GM12878 (cell line): Measurements from ENCODE around the gene TEX54. TPM values are rescaled to one million over a fixed set of nuclear protein-coding genes. Genes with fewer than 3 reads are reported as not detected.

Experiments
- ATAC-seq: fragments of 200-7000 bp; cut with Tn5 transposase; 3 replicates; pipeline ENCODE4 v1.9.1; 2020; ENCODE audit warnings: mild to moderate bottlenecking, moderate library complexity
- BruUV-seq: library from RNA; stranded (reverse); fragments of 400-500 nt; replicated peaks from 2 replicates; lab custom pipeline; 2021; lab: Mats Ljungman, UMichigan
- CTCF ChIA-PET: fragments of 300-600 bp; sonication (Branson Sonifier 250); formaldehyde crosslinking; extraction: SDS; loops from one replicate; lab custom pipeline; 2021; ENCODE audit warnings: inconsistent platforms; lab: Yijun Ruan, JAX
- POLR2A ChIA-PET: fragments of 350-600 bp; formaldehyde crosslinking; extraction: SDS; loops from one replicate; lab custom pipeline; 2021; ENCODE audit warnings: inconsistent platforms; lab: Charles Lee
- RAD21 ChIA-PET: fragments of 300-600 bp; sonication (Branson Sonifier 250); formaldehyde crosslinking; loops from one replicate; lab custom pipeline; 2023; ENCODE audit warnings: antibody characterized with exemption; ENCODE audit not compliant: unreplicated experiment; lab: Charles Lee
- SMC1A ChIA-PET: fragments of 300-600 bp; sonication (Branson Sonifier 250); formaldehyde crosslinking; loops from one replicate; lab custom pipeline; 2023; ENCODE audit not compliant: unreplicated experiment, uncharacterized antibody; lab: Charles Lee
- DNase-seq: peaks from one replicate; pipeline ENCODE4 v3.0.0-alpha.2; 2011; ENCODE audit warnings: low read depth, low spot score
- FAIRE-seq: peaks from 3 replicates; lab custom pipeline; 2011; peaks lifted over from hg19 to GRCh38; lab: Jason Lieb, UNC
- H2AFZ ChIP-seq: 2 replicates; pipeline ENCODE4 v1.6.0; 2011; ENCODE audit warnings: low read depth, low read length, control low read depth; ENCODE audit not compliant: control insufficient read depth
- H3K27ac ChIP-seq: 2 replicates; pipeline ENCODE4 v1.5.1; 2011; ENCODE audit warnings: control low read depth; ENCODE audit not compliant: control insufficient read depth, insufficient read depth
- H3K27me3 ChIP-seq, 2 experiments: replicated peaks in 1 of 2; 2 replicates each; pipeline versions ENCODE4 v1.6.0 to v1.6.1; 2011; ENCODE audit warnings: low read length in 1 of 2; ENCODE audit not compliant: control insufficient read depth in 2 of 2, insufficient read depth in 2 of 2
- H3K36me3 ChIP-seq, 2 experiments: 2 replicates each; pipeline ENCODE4 v1.5.1; 2011; ENCODE audit warnings: low read length in 1 of 2; ENCODE audit not compliant: control insufficient read depth in 2 of 2, insufficient read depth in 2 of 2
- H3K4me1 ChIP-seq: 2 replicates; pipeline ENCODE4 v1.6.1; 2011; ENCODE audit warnings: mild to moderate bottlenecking, low read length, moderate library complexity, mixed read lengths; ENCODE audit not compliant: control insufficient read depth, insufficient read depth
- H3K4me2 ChIP-seq: 2 replicates; pipeline ENCODE4 v1.6.0; 2011; ENCODE audit warnings: control low read depth; ENCODE audit not compliant: control insufficient read depth, insufficient read depth
- H3K4me3 ChIP-seq: fragments of 200-600 bp; sonication (generic); 2 replicates; pipeline ENCODE4 v1.5.1; 2016
- H3K79me2 ChIP-seq: 2 replicates; pipeline ENCODE4 v1.6.0; 2011; ENCODE audit warnings: low read length; ENCODE audit not compliant: control insufficient read depth, insufficient read depth
- H3K9ac ChIP-seq: 2 replicates; pipeline ENCODE4 v1.8.0; 2011; ENCODE audit warnings: low read length, control low read depth, mixed read lengths; ENCODE audit not compliant: control insufficient read depth, insufficient read depth
- H3K9me3 ChIP-seq: replicated peaks from 3 replicates; pipeline ENCODE4 v1.5.1; 2011; ENCODE audit warnings: mild to moderate bottlenecking, low read length; ENCODE audit not compliant: control insufficient read depth, insufficient read depth
- H4K20me1 ChIP-seq: 2 replicates; pipeline ENCODE4 v1.6.0; 2011; ENCODE audit not compliant: control insufficient read depth, insufficient read depth
- BCL3 ChIP-seq: IDR thresholded peaks from 2 replicates; pipeline ENCODE4 v1.6.1; 2011; ENCODE audit warnings: borderline replicate concordance, low read depth, mild to moderate bottlenecking, moderate library complexity, low read length; ENCODE audit not compliant: insufficient read depth, poor library complexity, severe bottlenecking
- CREB1 ChIP-seq: IDR thresholded peaks from 2 replicates; pipeline ENCODE4 v1.6.1; 2012; ENCODE audit warnings: low read depth, mild to moderate bottlenecking, inconsistent platforms
- FOS ChIP-seq: IDR thresholded peaks from 3 replicates; pipeline ENCODE4 v1.6.1; 2011; ENCODE audit warnings: borderline replicate concordance; ENCODE audit not compliant: insufficient read length; ENCODE audit errors: extremely low read depth
- MLLT1 ChIP-seq: fragments of 450-650 bp; IDR thresholded peaks from 2 replicates; pipeline ENCODE4 v1.6.1; 2016; ENCODE audit warnings: mild to moderate bottlenecking
- MTA2 ChIP-seq: fragments of 450-650 bp; IDR thresholded peaks from 2 replicates; pipeline ENCODE4 v1.6.1; 2016; ENCODE audit warnings: low read depth, mild to moderate bottlenecking, moderate library complexity
- POLR2AphosphoS2 ChIP-seq: IDR thresholded peaks from 2 replicates; pipeline ENCODE4 v1.6.1; 2011; ENCODE audit warnings: low read depth, mild to moderate bottlenecking, low read length, improper control_type of control experiment, moderate library complexity
- TCF3 ChIP-seq: IDR thresholded peaks from 2 replicates; pipeline ENCODE4 v1.6.1; 2012; ENCODE audit warnings: low read depth, mild to moderate bottlenecking, low read length, borderline replicate concordance; ENCODE audit not compliant: insufficient read depth
- WRNIP1 ChIP-seq: IDR thresholded peaks from 2 replicates; pipeline ENCODE4 v1.6.1; 2011; ENCODE audit warnings: low read depth, low read length, improper control_type of control experiment, borderline replicate concordance
- ZNF274 ChIP-seq: IDR thresholded peaks from one replicate; pipeline ENCODE4 v1.8.0; 2011; ENCODE audit not compliant: insufficient read length, insufficient read depth
- ZNF622 ChIP-seq: fragments of 450-650 bp; IDR thresholded peaks from 2 replicates; pipeline ENCODE4 v1.6.1; 2017; ENCODE audit warnings: mild to moderate bottlenecking, inconsistent platforms
- WGBS: methylation state at CpG from one replicate; pipeline ENCODE4 v1.1.6; 2016; ENCODE audit warnings: low lambda C conversion rate; ENCODE audit not compliant: insufficient replicate concordance, insufficient coverage; ENCODE audit errors: missing lambda C conversion rate; 5-methylcytosine and 5-hydroxymethylcytosine counted together
- in situ Hi-C: fragments of 300-500 bp; cut with MboI; formaldehyde crosslinking; loops from 9 replicates; pipeline ENCODE4 v1.14.3; 2018; ENCODE audit warnings: mixed read lengths
- intact Hi-C: fragments of 100-400 bp; cut with micrococcal nuclease; formaldehyde crosslinking; loops from one replicate; pipeline ENCODE4 v1.14.2; 2022; ENCODE audit not compliant: unreplicated experiment
- polyA plus RNA-seq, 11 experiments: library from polyadenylated mRNA; depleted of rRNA in 4 of 11; unstranded in 6 of 11; stranded (reverse) in 5 of 11; fragments of >200 nt; fragmentation: Nextera tagmentation in 4 of 11; fragmentation: Illumina TruSeq in 1 of 11; extraction: Ambion mirVana in 4 of 11; extraction: Trizol in 1 of 11; gene quantifications; 1 replicate in 1 of 11; 2 replicates in 10 of 11; pipeline versions ENCODE4 v1.2.1 to v1.2.3, GENCODE V29; 2011 to 2016; ENCODE audit warnings: inconsistent platforms in 2 of 11, missing spikeins in 2 of 11, low read depth in 1 of 11
- total RNA-seq, 4 experiments: library from RNA; depleted of rRNA in 3 of 4; stranded (reverse); fragments of >200 nt in 3 of 4; fragmentation: Illumina TruSeq in 1 of 4; extraction: Trizol in 1 of 4; gene quantifications; 2 replicates each; pipeline versions ENCODE4 v1.2.1 to v1.2.3, GENCODE V29; 2013 to 2021

Gene TEX54
- total and polyA plus RNA-seq, 10 of the 15 experiments (the other 5 are each of a cell fraction or from before 2014, with no cell fraction given): 0.38 to 0.68 (median 0.51) TPM; not detected in 7

GRCh38 chr11:62876712-62877111 is 44.1 kb upstream of the TEX54 start:
- Histone ChIP-seq H3K4me2 (no peak overlapping the region), H3K4me1 (peaks cover 12% of the 10 kb centered on the region), H3K36me3 (peaks cover 6 to 7% of the 10 kb centered on the region in 2 experiments), H3K9ac (no peak overlapping the region), H3K27ac (no peak overlapping the region), H3K9me3 (no peaks in the 10 kb centered on the region), H3K79me2 (peaks cover 19% of the 10 kb centered on the region), H3K4me3 (no peak overlapping the region), H2AFZ (no peak overlapping the region), H3K27me3 (no peaks in the 10 kb centered on the region), H4K20me1 (no peaks in the 10 kb centered on the region)
- no peak for DNase-seq
- in situ Hi-C loops (no loop called here), intact Hi-C loops (no loop called here)
- ChIA-PET CTCF (interaction anchor here (0.6 to 5.4 kb wide), 3 partner anchors 14 to 335 kb away, joined by 3 to 31 read pairs (median 3); no protein-coding TSS in a partner anchor), SMC1A (no interaction called here), RAD21 (no interaction called here), POLR2A (interaction anchor here (1.2 kb wide), 1 partner anchor 147 kb away, joined by 3 read pairs; no protein-coding TSS in a partner anchor)
- BruUV-seq: no TSS peak
- no peak for FAIRE-seq
- no peak for TF ChIP-seq POLR2AphosphoS2
- TF ChIP-seq ZNF622: no peak
- TF ChIP-seq BCL3: no peak
- TF ChIP-seq WRNIP1: no peak
- TF ChIP-seq CREB1: no peak
- no peak for TF ChIP-seq ZNF274
- no peak for TF ChIP-seq MLLT1
- no peak for TF ChIP-seq FOS
- no peak for TF ChIP-seq MTA2
- TF ChIP-seq TCF3: no peak
- no peak for ATAC-seq
- 99% methylated on average over 6 of the region's 6 CpGs for WGBS
